ENCODE data around the gene TOMM20L.

GRCh38 chr14:58398495-58398894 is 2.8 kb downstream of the TOMM20L start:
- TF ChIP-seq, protein P1, sequence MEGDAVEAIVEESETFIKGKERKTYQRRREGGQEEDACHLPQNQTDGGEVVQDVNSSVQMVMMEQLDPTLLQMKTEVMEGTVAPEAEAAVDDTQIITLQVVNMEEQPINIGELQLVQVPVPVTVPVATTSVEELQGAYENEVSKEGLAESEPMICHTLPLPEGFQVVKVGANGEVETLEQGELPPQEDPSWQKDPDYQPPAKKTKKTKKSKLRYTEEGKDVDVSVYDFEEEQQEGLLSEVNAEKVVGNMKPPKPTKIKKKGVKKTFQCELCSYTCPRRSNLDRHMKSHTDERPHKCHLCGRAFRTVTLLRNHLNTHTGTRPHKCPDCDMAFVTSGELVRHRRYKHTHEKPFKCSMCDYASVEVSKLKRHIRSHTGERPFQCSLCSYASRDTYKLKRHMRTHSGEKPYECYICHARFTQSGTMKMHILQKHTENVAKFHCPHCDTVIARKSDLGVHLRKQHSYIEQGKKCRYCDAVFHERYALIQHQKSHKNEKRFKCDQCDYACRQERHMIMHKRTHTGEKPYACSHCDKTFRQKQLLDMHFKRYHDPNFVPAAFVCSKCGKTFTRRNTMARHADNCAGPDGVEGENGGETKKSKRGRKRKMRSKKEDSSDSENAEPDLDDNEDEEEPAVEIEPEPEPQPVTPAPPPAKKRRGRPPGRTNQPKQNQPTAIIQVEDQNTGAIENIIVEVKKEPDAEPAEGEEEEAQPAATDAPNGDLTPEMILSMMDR (IDR thresholded peaks at IDR 0.05), result no peak
- TF ChIP-seq EP300 (IDR thresholded peaks at IDR 0.05) (no peak), POLR2A (IDR thresholded peaks at IDR 0.05) (no peak)
